ENCODE data around the gene DLG2.
"Not testable (repeated sequence)": the region's sequence is repeated elsewhere in the genome, so short reads cannot be mapped to it uniquely, and the experiment has no call there.

Gene DLG2

GRCh38 chr11:84819128-84819527 is 808.0 kb downstream of the DLG2 start:
- no peak for DNase-seq

- no peak for DNase-seq
Observed at GRCh38 chr11:84817998-84818397, 809.1 kb downstream of the DLG2 start.

- no peak for DNase-seq
Observed at GRCh38 chr11:84812471-84812969, 814.6 kb downstream of the DLG2 start.

- DNase-seq, result no peak
Observed at GRCh38 chr11:84806354-84806753, 820.8 kb downstream of the DLG2 start.

- no peak for DNase-seq
Observed at GRCh38 chr11:84804041-84804440, 823.1 kb downstream of the DLG2 start.

GRCh38 chr11:84800755-84801346 is 826.3 kb downstream of the DLG2 start:
- no peak for DNase-seq

GRCh38 chr11:84799112-84799511 is 828.0 kb downstream of the DLG2 start:
- DNase-seq, result no peak

GRCh38 chr11:84795698-84796097 is 831.4 kb downstream of the DLG2 start:
- DNase-seq, result no peak

GRCh38 chr11:84794663-84795443 is 832.3 kb downstream of the DLG2 start:
- no peak for DNase-seq

GRCh38 chr11:84793318-84793717 is 833.8 kb downstream of the DLG2 start:
- no peak for DNase-seq

- DNase-seq, result no peak
Observed at GRCh38 chr11:84790849-84791427, 836.2 kb downstream of the DLG2 start.

GRCh38 chr11:84788220-84788619 is 838.9 kb downstream of the DLG2 start:
- DNase-seq, result no peak

- not testable (repeated sequence) for DNase-seq
Observed at GRCh38 chr11:84784158-84784557, 843.0 kb downstream of the DLG2 start.

- DNase-seq, result no peak
Observed at GRCh38 chr11:84780689-84781293, 846.4 kb downstream of the DLG2 start.

- DNase-seq, result no peak
Observed at GRCh38 chr11:84775503-84775902, 851.6 kb downstream of the DLG2 start.

GRCh38 chr11:84763931-84764330 is 863.2 kb downstream of the DLG2 start:
- no peak for DNase-seq

- DNase-seq, result no peak
Observed at GRCh38 chr11:84757711-84758110, 869.4 kb downstream of the DLG2 start.

- DNase-seq, result no peak
Observed at GRCh38 chr11:84751371-84751770, 875.8 kb downstream of the DLG2 start.

- no peak for DNase-seq
Observed at GRCh38 chr11:84747871-84748270, 879.3 kb downstream of the DLG2 start.

- DNase-seq, result no peak
Observed at GRCh38 chr11:84740050-84740449, 887.1 kb downstream of the DLG2 start.

GRCh38 chr11:84724256-84724655 is 902.9 kb downstream of the DLG2 start:
- DNase-seq, result no peak

- no peak for DNase-seq
Observed at GRCh38 chr11:84722583-84723108, 904.5 kb downstream of the DLG2 start.

- DNase-seq, result no peak
Observed at GRCh38 chr11:84721561-84721961, 905.6 kb downstream of the DLG2 start.
